ENCODE data around the gene DCTN5.
"Not testable (repeated sequence)": the region's sequence is repeated elsewhere in the genome, so short reads cannot be mapped to it uniquely, and the experiment has no call there.

Gene DCTN5

GRCh38 chr16:23694265-23694643, 53.0 kb downstream of the DCTN5 start:
- ATAC-seq (no peak), DNase-seq (no peak)

- ATAC-seq (no peak), DNase-seq (no peak)
Measured at GRCh38 chr16:23694644-23695373, 53.5 kb downstream of the DCTN5 start.

- no peak for ATAC-seq
- no peak for DNase-seq
Measured at GRCh38 chr16:23695756-23696155, 54.5 kb downstream of the DCTN5 start.

GRCh38 chr16:23699100-23699499, 57.8 kb downstream of the DCTN5 start:
- DNase-seq = no peak
- ATAC-seq = no peak

GRCh38 chr16:23700093-23700492, 58.8 kb downstream of the DCTN5 start:
- no peak for DNase-seq
- no peak for ATAC-seq

GRCh38 chr16:23700509-23700908, 59.2 kb downstream of the DCTN5 start:
- ATAC-seq = no peak
- no peak for DNase-seq

GRCh38 chr16:23701045-23701444, 59.8 kb downstream of the DCTN5 start:
- DNase-seq = no peak
- ATAC-seq = no peak

GRCh38 chr16:23702951-23703350, 61.7 kb downstream of the DCTN5 start:
- no peak for ATAC-seq
- DNase-seq = no peak

GRCh38 chr16:23704772-23705516, 63.7 kb downstream of the DCTN5 start:
- no peak for ATAC-seq
- no peak for DNase-seq

GRCh38 chr16:23705517-23705902, 64.2 kb downstream of the DCTN5 start:
- DNase-seq (no peak), ATAC-seq (no peak)

- ATAC-seq = no peak
Measured at GRCh38 chr16:23706439-23706838, 65.2 kb downstream of the DCTN5 start.

GRCh38 chr16:23709536-23709935, 68.3 kb downstream of the DCTN5 start:
- DNase-seq = no peak
- no peak for ATAC-seq

More at GRCh38 chr16:23706439-23706838, 65.2 kb downstream of the DCTN5 start:
- no peak for DNase-seq

- ATAC-seq = no peak
- DNase-seq = no peak
Measured at GRCh38 chr16:23710008-23710407, 68.7 kb downstream of the DCTN5 start.

- ATAC-seq (no peak), DNase-seq (no peak)
Measured at GRCh38 chr16:23710504-23710903, 69.2 kb downstream of the DCTN5 start.

GRCh38 chr16:23711785-23712184, 70.5 kb downstream of the DCTN5 start:
- no peak for ATAC-seq

GRCh38 chr16:23712976-23713375, 71.7 kb downstream of the DCTN5 start, which contains the start of gene ERN2:
TSS of gene ERN2 (minus strand) at chr16:23713222. CDS start at chr16:23713187, 35 bp downstream.
- no peak for DNase-seq
- ATAC-seq = no peak

More at GRCh38 chr16:23711785-23712184, 70.5 kb downstream of the DCTN5 start:
- DNase-seq = no peak

- ATAC-seq (no peak), DNase-seq (no peak)
Measured at GRCh38 chr16:23716484-23716883, 75.2 kb downstream of the DCTN5 start.

GRCh38 chr16:23722613-23723240, 81.5 kb downstream of the DCTN5 start:
- not testable (repeated sequence) for DNase-seq

GRCh38 chr16:23724096-23724784, 83.0 kb downstream of the DCTN5 start:
- DNase-seq (no peak), ATAC-seq (no peak)

More at GRCh38 chr16:23722613-23723240, 81.5 kb downstream of the DCTN5 start:
- ATAC-seq = not testable (repeated sequence)

GRCh38 chr16:23724785-23725131, 83.5 kb downstream of the DCTN5 start:
- ATAC-seq = no peak
- DNase-seq = no peak

- DNase-seq (no peak), ATAC-seq (no peak)
Measured at GRCh38 chr16:23726710-23727109, 85.4 kb downstream of the DCTN5 start.

All from stimulated activated naive CD8-positive, alpha-beta T cell treated with anti-CD3 and anti-CD28 coated beads, Interleukin-15, Interleukin-2, amounts not matched to agents 100 U/mL and 50 U/mL, for 24 hours (primary cell).